ENCODE data around the gene SV2C.
A peak's percentile ranks its signal among the peaks of the same experiment; 100 is the strongest.
"Not testable (repeated sequence)": the region's sequence is repeated elsewhere in the genome, so short reads cannot be mapped to it uniquely, and the experiment has no call there.

SV2C gene

GRCh38 chr5:76257225-76257833 lies 174.1 kb downstream of the SV2C start:
- DNase-seq (ENCODE audit: low read depth) = no peak

GRCh38 chr5:76257897-76258296 lies 174.7 kb downstream of the SV2C start:
- no peak for DNase-seq (ENCODE audit: low read depth)

- no peak for DNase-seq (ENCODE audit: low read depth)
Observed at GRCh38 chr5:76264681-76265080, 181.5 kb downstream of the SV2C start.

GRCh38 chr5:76269259-76269931 lies 186.2 kb downstream of the SV2C start:
- DNase-seq (ENCODE audit: low read depth) = peak; percentile 12

- DNase-seq (ENCODE audit: low read depth) = no peak
Observed at GRCh38 chr5:76269932-76270610, 186.9 kb downstream of the SV2C start.

GRCh38 chr5:76271836-76272235 lies 188.7 kb downstream of the SV2C start:
- DNase-seq (ENCODE audit: low read depth) = no peak

GRCh38 chr5:76273206-76273885 lies 190.2 kb downstream of the SV2C start:
- DNase-seq (ENCODE audit: low read depth) = no peak

GRCh38 chr5:76274571-76274970 lies 191.4 kb downstream of the SV2C start:
- no peak for DNase-seq (ENCODE audit: low read depth)

GRCh38 chr5:76277736-76278135 lies 194.6 kb downstream of the SV2C start:
- DNase-seq (ENCODE audit: low read depth) = no peak

GRCh38 chr5:76278261-76278789 lies 195.1 kb downstream of the SV2C start:
- no peak for DNase-seq (ENCODE audit: low read depth)

- no peak for DNase-seq (ENCODE audit: low read depth)
Observed at GRCh38 chr5:76280494-76280893, 197.3 kb downstream of the SV2C start.

GRCh38 chr5:76283670-76284069 lies 200.5 kb downstream of the SV2C start:
- DNase-seq (ENCODE audit: low read depth) = no peak

GRCh38 chr5:76289692-76290091 lies 206.5 kb downstream of the SV2C start:
- DNase-seq (ENCODE audit: low read depth) = no peak

GRCh38 chr5:76290321-76290757 lies 207.2 kb downstream of the SV2C start:
- DNase-seq (ENCODE audit: low read depth) = no peak

- no peak for DNase-seq (ENCODE audit: low read depth)
Observed at GRCh38 chr5:76291305-76292077, 208.3 kb downstream of the SV2C start.

GRCh38 chr5:76292620-76293322 lies 209.6 kb downstream of the SV2C start:
- no peak for DNase-seq (ENCODE audit: low read depth)

- no peak for DNase-seq (ENCODE audit: low read depth)
Observed at GRCh38 chr5:76294573-76294972, 211.4 kb downstream of the SV2C start.

- DNase-seq (ENCODE audit: low read depth) = no peak
Observed at GRCh38 chr5:76298852-76299251, 215.7 kb downstream of the SV2C start.

GRCh38 chr5:76299592-76299991 lies 216.4 kb downstream of the SV2C start:
- DNase-seq (ENCODE audit: low read depth) = no peak

- not testable (repeated sequence) for DNase-seq (ENCODE audit: low read depth)
Observed at GRCh38 chr5:76301932-76302331, 218.7 kb downstream of the SV2C start.

GRCh38 chr5:76302661-76303060 lies 219.5 kb downstream of the SV2C start:
- not testable (repeated sequence) for DNase-seq (ENCODE audit: low read depth)
